ENCODE measurements around the gene WDR90. TPM values are rescaled to one million over a fixed set of nuclear protein-coding genes. Genes with fewer than 3 reads are reported as not detected.

The WDR90 gene
- total RNA-seq, 1 donor from 2014 or later: 33.7 TPM

- ATAC-seq (ENCODE audit: low read depth) (peak; percentile 82), DNase-seq (peak; percentile 91)
- intact Hi-C loops (cut with micrococcal nuclease): loop anchor here (1.0 to 2.0 kb wide), 9 partner anchors 13 to 235 kb away; partner anchors contain the start of genes CAPN15, DECR2, JMJD8 and PIGQ
- TF ChIP-seq CTCF (IDR thresholded peaks at IDR 0.05): no peak
- Mint-ChIP-seq H3K4me1 (peaks cover 30% of the 10 kb centered on the region), H3K4me3 (peak within 1 kb of the TSS; percentile 95), H3K27ac (peak within 1 kb of the TSS; percentile 97), H3K9me3 (no peaks in the 10 kb centered on the region), H3K36me3 (ENCODE audit: low read depth) (peaks cover 6% of the 10 kb centered on the region), H3K27me3 (no peaks in the 10 kb centered on the region)
- ChIA-PET CTCF (interaction anchor here (1.2 kb wide), 1 partner anchor 57 kb away, joined by 3 read pairs; no protein-coding TSS in a partner anchor), POLR2A (interaction anchor here (0.5 to 2.0 kb wide), 17 partner anchors 12 to 1519 kb away, joined by 3 to 14 read pairs (median 4); partner anchors contain the start of genes CAPN15, NHLRC4, PGAP6 and PIGQ)
Measured at GRCh38 chr16:636206-637080, 12.7 kb upstream of the WDR90 start, which contains the start of gene METTL26. Gene METTL26 (minus strand): TSS chr16:636305. CDS start chr16:636290, 15 bp downstream.

- ATAC-seq (ENCODE audit: low read depth): peak; percentile 70
- no peak for DNase-seq
- peaks cover 6% of the 10 kb centered on the region for H3K36me3 Mint-ChIP-seq (ENCODE audit: low read depth)
- ChIA-PET POLR2A (interaction anchor here (0.5 to 2.0 kb wide), 10 partner anchors 11 to 255 kb away, joined by 3 to 14 read pairs (median 8); partner anchors contain the start of genes PGAP6, RHOT2, STUB1 and WDR90), CTCF (no interaction called here)
- intact Hi-C loops (cut with micrococcal nuclease): loop anchor here (2.0 kb wide), 1 partner anchor 23 kb away; no protein-coding TSS in a partner anchor
- H3K27ac Mint-ChIP-seq: peak overlapping the region; percentile 97
- H3K4me1 Mint-ChIP-seq: peaks cover 30% of the 10 kb centered on the region
- no peaks in the 10 kb centered on the region for H3K27me3 Mint-ChIP-seq
- no peak for TF ChIP-seq CTCF (IDR thresholded peaks at IDR 0.05)
- H3K4me3 Mint-ChIP-seq: peak overlapping the region; percentile 95
- H3K9me3 Mint-ChIP-seq: no peaks in the 10 kb centered on the region
Measured at GRCh38 chr16:637081-638018, 11.8 kb upstream of the WDR90 start.

- peaks cover 34% of the 10 kb centered on the region for H3K4me1 Mint-ChIP-seq
- H3K9me3 Mint-ChIP-seq: no peaks in the 10 kb centered on the region
- CTCF ChIA-PET: no interaction called here
- intact Hi-C loops (cut with micrococcal nuclease): no loop called here
- POLR2A ChIA-PET: interaction anchor here (0.7 kb wide), 1 partner anchor 69 kb away, joined by 3 read pairs; no protein-coding TSS in a partner anchor
- peaks cover 6% of the 10 kb centered on the region for H3K36me3 Mint-ChIP-seq (ENCODE audit: low read depth)
- DNase-seq (no peak), ATAC-seq (ENCODE audit: low read depth) (no peak)
- H3K27ac Mint-ChIP-seq: no peak overlapping the region
- H3K27me3 Mint-ChIP-seq: no peaks in the 10 kb centered on the region
- TF ChIP-seq CTCF (IDR thresholded peaks at IDR 0.05): no peak
- no peak overlapping the region for H3K4me3 Mint-ChIP-seq
Measured at GRCh38 chr16:638034-638543, 11.1 kb upstream of the WDR90 start.

- Mint-ChIP-seq H3K36me3 (ENCODE audit: low read depth) (peaks cover 6% of the 10 kb centered on the region), H3K4me1 (peaks cover 36% of the 10 kb centered on the region), H3K4me3 (peak overlapping the region; percentile 11), H3K27me3 (no peaks in the 10 kb centered on the region), H3K27ac (peak overlapping the region; percentile 53), H3K9me3 (no peaks in the 10 kb centered on the region)
- ATAC-seq (ENCODE audit: low read depth) (no peak), DNase-seq (no peak)
- TF ChIP-seq CTCF (IDR thresholded peaks at IDR 0.05): no peak
- ChIA-PET CTCF (no interaction called here), POLR2A (no interaction called here)
- intact Hi-C loops (cut with micrococcal nuclease): no loop called here
Measured at GRCh38 chr16:638836-639235, 10.3 kb upstream of the WDR90 start.
